Mesodermal cell (in vitro differentiated cells): ENCODE results near the gene KLK4.
"Not testable (repeated sequence)": the region's sequence is repeated elsewhere in the genome, so short reads cannot be mapped to it uniquely, and the experiment has no call there.

Experiments
- H3K27ac ChIP-seq: 2 replicates; pipeline ENCODE4 v1.7.0; 2013; ENCODE audit warnings: mild to moderate bottlenecking, low read depth, low read length, moderate library complexity; ENCODE audit not compliant: severe bottlenecking
- H3K36me3 ChIP-seq: 2 replicates; pipeline ENCODE4 v1.7.1; 2013; ENCODE audit warnings: mild to moderate bottlenecking, low read length, moderate library complexity; ENCODE audit not compliant: control insufficient read depth, insufficient read depth
- H3K4me1 ChIP-seq: one replicate; pipeline ENCODE4 v1.7.1; 2013; ENCODE audit warnings: mild to moderate bottlenecking, low read length; ENCODE audit not compliant: insufficient read depth, control insufficient read depth, poor library complexity, severe bottlenecking
- H3K4me3 ChIP-seq: 2 replicates; pipeline ENCODE4 v1.7.0; 2013; ENCODE audit warnings: low read length, control low read depth, mild to moderate bottlenecking; ENCODE audit not compliant: insufficient read depth, poor library complexity, severe bottlenecking; ENCODE audit errors: extremely low read depth
- H3K9me3 ChIP-seq: 2 replicates; pipeline ENCODE4 v1.7.1; 2013; ENCODE audit warnings: mild to moderate bottlenecking, low read length, moderate library complexity; ENCODE audit not compliant: control insufficient read depth
- WGBS, 2 experiments: methylation state at CpG; one replicate each; pipeline ENCODE4 v1.1.5; 2013; ENCODE audit warnings: missing lambda C conversion rate in 2 of 2; ENCODE audit not compliant: insufficient coverage in 2 of 2; 5-methylcytosine and 5-hydroxymethylcytosine counted together

KLK4 gene

DNA sequence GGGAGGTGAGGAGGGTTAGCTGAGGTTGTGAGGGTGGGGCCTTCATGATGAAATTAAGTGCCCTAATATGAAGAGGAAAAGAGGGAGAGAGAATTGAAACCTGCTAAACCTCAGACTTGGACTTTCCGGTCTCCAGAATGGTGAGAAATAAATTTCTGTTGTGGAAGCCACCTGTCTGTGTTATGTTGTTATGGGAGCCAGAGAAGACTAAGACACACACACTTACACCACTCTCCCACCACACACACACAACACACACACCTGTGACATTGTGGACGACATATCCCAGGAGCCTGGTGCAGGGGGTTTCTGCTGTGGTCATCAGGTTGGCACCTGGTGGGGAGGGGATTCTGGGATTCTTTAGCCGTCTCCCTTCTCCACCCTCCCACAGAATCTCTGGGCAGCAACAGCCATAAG lies 14.0 kb downstream of the KLK4 start:
- H3K36me3 ChIP-seq = no peaks in the 10 kb centered on the region
- H3K9me3 ChIP-seq = peaks cover 3% of the 10 kb centered on the region
- no peak overlapping the region for H3K27ac ChIP-seq
- H3K4me3 ChIP-seq = no peak overlapping the region
- 0 to 100% methylated on average over 1 of the region's 3 CpGs for WGBS, 2 experiments
- H3K4me1 ChIP-seq = no peaks in the 10 kb centered on the region

DNA sequence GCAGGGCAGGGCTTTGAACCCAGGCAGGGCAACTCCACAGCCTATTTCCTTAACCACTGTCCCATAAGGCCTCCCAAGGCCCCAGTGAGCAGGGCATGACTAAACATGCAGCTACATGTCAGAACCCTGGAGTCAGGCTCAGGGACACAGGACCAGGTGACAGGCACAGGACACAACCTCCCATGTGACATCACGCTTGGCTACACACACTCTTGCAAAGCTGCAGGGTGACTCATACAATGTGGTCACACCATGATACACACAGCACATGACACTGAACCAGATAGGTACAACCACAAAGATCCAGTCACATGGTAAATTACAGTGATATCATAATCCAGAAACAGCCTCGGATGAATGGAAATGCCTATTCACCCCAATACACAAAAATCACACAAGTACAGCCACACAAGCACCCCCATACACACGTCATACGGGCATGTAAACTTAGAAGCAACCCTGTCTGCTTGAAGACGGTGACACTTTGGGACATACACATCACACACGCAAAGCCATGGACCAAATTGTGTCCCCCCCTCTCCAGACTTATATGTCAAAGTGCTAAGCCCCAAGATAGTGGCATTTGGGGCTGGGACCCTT lies 14.5 kb downstream of the KLK4 start:
- Histone ChIP-seq H3K4me1 (no peaks in the 10 kb centered on the region), H3K27ac (no peak overlapping the region), H3K36me3 (no peaks in the 10 kb centered on the region), H3K9me3 (peaks cover 3% of the 10 kb centered on the region), H3K4me3 (no peak overlapping the region)
- 82 to 89% methylated on average over 1 to 4 of the region's 6 CpGs for WGBS, 2 experiments

DNA sequence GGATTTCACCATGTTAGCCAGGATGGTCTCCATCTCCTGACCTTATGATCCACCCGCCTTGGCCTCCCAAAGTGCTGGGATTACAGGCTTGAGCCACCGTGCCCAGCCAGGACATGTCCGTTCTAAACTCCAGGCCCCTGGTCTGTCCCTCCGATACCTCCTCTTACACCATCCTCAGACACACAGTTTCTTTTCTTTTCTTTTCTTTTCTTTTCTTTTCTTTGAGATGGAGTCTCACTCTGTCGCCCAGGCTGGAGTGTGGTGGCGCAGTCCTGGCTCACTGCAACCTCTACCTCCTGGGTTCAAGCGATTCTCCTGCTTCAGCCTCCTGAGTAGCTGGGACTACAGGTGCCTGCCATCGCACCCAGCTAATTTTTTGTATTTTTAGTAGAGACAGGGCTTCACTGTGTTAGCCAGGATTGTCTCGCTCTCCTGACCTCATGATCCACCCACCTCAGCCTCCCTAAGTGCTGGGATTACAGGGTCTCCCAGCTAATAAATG lies 15.1 kb downstream of the KLK4 start:
- H3K27ac ChIP-seq, H3K36me3 ChIP-seq, H3K4me3 ChIP-seq, H3K4me1 ChIP-seq, H3K9me3 ChIP-seq: not testable (repeated sequence)
- WGBS, 2 experiments = 70 to 89% methylated on average over 6 to 8 of the region's 9 CpGs

DNA sequence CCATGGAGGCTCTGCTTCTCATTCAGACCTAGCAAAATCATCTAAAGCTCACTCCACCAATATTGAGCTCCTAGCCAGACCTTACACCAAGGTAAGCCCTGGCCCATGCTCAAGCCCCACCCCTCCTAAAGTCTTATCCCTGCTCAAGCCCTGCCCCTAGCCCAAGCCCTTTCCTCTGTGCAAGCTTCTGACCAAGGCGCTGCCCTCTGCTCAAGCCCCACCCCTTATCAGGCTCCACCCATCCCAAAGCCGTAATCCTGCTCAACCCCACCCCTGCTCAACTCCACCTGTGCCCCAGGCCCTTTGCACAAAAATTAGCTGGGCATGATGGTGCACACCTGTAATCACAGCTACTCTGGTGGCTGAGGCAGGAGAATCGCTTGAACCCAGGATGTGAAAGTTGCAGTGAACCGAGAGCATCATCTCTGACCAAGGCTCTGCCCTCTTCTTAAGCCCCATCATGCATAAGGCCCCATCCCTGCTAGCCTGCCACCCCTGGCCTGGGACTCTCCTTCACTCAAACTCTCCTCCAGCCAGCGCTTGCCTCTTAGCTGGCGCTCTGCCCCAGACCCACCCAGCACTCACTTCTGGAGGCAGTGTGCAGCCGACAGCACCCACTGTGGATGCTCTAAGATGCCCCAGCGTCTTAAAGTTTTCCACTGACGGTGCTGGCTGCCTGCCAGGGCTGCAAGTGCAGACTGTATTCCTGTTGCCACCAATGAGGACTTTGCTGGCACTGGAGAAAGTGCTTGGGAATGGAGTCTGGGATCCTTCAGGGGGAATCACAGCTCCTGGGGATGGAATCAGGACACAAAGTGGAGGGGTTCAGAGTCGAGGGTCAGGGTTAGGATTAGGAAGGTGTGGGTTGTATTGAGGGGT lies 16.5 kb downstream of the KLK4 start:
- peaks cover 3% of the 10 kb centered on the region for H3K9me3 ChIP-seq
- no peak overlapping the region for H3K27ac ChIP-seq
- no peaks in the 10 kb centered on the region for H3K36me3 ChIP-seq
- H3K4me3 ChIP-seq = no peak overlapping the region
- 69 to 77% methylated on average over 7 to 9 of the region's 10 CpGs for WGBS, 2 experiments
- H3K4me1 ChIP-seq = no peaks in the 10 kb centered on the region

DNA sequence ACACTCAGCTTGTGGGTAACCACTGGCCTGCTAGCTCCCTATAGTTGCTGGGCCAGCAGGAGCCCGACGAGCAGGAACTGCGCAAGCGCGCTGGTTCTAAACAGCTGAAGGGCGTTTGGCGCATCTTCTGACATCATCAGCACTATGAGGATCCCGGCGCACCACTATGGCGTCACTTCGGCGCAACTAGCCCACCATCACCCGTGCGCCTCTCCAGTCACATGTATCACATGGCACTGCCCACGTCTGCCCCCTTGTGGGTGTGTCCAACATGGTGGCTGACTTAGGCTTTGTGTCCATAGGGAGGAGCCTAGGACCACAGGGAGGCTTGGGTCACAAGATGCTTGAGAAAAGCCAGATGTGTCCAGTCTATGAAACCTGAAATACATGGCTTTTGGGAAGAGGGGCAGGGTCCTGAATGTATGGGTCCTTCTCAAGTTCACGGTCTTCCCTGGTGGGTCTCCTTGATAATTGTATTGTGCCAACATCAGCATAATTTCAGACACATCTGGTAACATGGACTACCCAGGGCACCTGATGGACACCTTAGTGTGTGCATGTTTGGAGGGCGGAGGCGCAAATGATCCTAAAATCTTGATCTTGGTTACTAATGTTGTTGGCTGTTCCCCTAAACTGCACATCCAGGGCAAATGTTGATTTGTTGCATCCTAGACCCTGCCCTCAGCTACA lies 18.0 kb downstream of the KLK4 start:
- Histone ChIP-seq H3K27ac (no peak overlapping the region), H3K9me3 (peaks cover 3% of the 10 kb centered on the region), H3K36me3 (no peaks in the 10 kb centered on the region), H3K4me1 (no peaks in the 10 kb centered on the region), H3K4me3 (no peak overlapping the region)
- WGBS, 2 experiments = 85 to 95% methylated on average over 13 to 17 of the region's 18 CpGs

DNA sequence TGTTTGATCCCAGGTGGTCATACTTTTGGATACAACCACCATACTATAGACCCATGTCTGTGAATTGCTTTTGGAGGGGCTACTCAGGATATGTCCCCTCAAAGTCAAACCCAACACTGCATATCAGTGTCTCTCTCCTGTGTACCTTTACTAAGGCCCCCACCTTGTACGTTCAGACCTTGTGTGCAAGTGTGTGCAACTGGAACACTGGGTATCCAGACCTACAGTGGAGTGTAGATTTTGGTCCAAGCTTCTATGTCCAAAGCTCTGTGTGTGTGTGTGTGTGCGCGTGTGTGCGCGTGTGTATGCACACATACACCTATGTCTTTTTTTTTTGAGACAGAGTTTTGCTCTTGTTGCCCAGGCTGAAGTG lies 20.0 kb downstream of the KLK4 start:
- H3K27ac ChIP-seq = no peak overlapping the region
- no peak overlapping the region for H3K4me3 ChIP-seq
- no peaks in the 10 kb centered on the region for H3K36me3 ChIP-seq
- peaks cover 3% of the 10 kb centered on the region for H3K9me3 ChIP-seq
- no CpG with 5 or more reads among the region's 5 CpGs for WGBS, 2 experiments
- H3K4me1 ChIP-seq = no peaks in the 10 kb centered on the region

- H3K9me3 ChIP-seq = peaks cover 3% of the 10 kb centered on the region
- H3K4me1 ChIP-seq = no peaks in the 10 kb centered on the region
- 14 to 47% methylated on average over 1 to 2 of the region's 5 CpGs for WGBS, 2 experiments
- no peaks in the 10 kb centered on the region for H3K36me3 ChIP-seq
- H3K4me3 ChIP-seq = no peak overlapping the region
- H3K27ac ChIP-seq = no peak overlapping the region
Observed at GRCh38 chr19:50890422-50891252, 20.6 kb downstream of the KLK4 start.

DNA sequence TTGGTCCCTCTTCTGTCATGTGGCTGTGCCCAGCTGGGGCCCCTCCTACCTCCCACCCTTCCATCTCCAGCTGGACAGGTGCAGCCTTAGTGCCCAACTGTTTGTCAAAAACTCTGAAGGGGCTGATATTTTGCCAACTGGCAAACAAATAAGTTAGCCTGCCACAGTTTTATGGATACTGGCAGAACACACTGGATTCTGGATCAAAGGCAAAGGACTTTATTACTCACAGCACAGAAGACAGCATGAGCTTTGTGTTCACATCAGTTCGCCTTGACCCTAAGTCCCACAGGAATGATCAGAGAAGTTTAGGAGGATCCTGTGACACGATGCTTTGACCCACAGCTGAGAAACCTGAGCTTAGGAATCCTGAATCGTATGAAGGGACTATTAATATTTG lies 21.6 kb downstream of the KLK4 start:
- H3K9me3 ChIP-seq = peaks cover 3% of the 10 kb centered on the region
- H3K4me1 ChIP-seq = no peaks in the 10 kb centered on the region
- 65 to 68% methylated on average over 2 to 3 of the region's 3 CpGs for WGBS, 2 experiments
- no peak overlapping the region for H3K27ac ChIP-seq
- no peaks in the 10 kb centered on the region for H3K36me3 ChIP-seq
- H3K4me3 ChIP-seq = no peak overlapping the region

GRCh38 chr19:50882188-50882587 lies 29.0 kb downstream of the KLK4 start:
- 100% methylated on average over 1 of the region's 3 CpGs; no CpG with 5 or more reads in 1 of the 2 experiments for WGBS, 2 experiments
- Histone ChIP-seq H3K4me3 (no peak overlapping the region), H3K9me3 (peaks cover 10% of the 10 kb centered on the region), H3K36me3 (no peaks in the 10 kb centered on the region), H3K4me1 (no peaks in the 10 kb centered on the region), H3K27ac (no peak overlapping the region)

DNA sequence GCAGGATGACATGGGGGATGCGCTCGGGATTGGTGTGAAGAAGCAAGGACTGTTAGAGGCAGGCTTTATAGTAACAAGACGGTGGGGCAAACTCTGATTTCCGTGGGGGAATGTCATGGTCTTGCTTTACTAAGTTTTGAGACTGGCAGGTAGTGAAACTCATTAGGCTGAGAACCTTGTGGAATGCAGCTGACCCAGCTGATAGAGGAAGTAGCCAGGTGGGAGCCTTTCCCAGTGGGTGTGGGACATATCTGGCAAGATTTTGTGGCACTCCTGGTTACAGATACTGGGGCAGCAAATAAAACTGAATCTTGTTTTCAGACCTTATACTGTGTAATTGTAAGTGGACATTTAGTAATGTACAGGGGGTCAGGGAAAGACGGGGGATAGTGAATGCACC lies 31.0 kb downstream of the KLK4 start:
- 72 to 75% methylated on average over 5 of the region's 5 CpGs for WGBS, 2 experiments
- Histone ChIP-seq H3K27ac (no peak overlapping the region), H3K36me3 (no peaks in the 10 kb centered on the region), H3K9me3 (peaks cover 10% of the 10 kb centered on the region), H3K4me3 (no peak overlapping the region), H3K4me1 (no peaks in the 10 kb centered on the region)
